ENCODE measurements around the gene SYT2. TPM values are rescaled to one million over a fixed set of nuclear protein-coding genes. Genes with fewer than 3 reads are reported as not detected.
A peak's percentile ranks its signal among the peaks of the same experiment; 100 is the strongest.
"Not testable (repeated sequence)": the region's sequence is repeated elsewhere in the genome, so short reads cannot be mapped to it uniquely, and the experiment has no call there.

SYT2 gene
- total RNA-seq, 1 donor from 2014 or later = 11.9 TPM

DNA sequence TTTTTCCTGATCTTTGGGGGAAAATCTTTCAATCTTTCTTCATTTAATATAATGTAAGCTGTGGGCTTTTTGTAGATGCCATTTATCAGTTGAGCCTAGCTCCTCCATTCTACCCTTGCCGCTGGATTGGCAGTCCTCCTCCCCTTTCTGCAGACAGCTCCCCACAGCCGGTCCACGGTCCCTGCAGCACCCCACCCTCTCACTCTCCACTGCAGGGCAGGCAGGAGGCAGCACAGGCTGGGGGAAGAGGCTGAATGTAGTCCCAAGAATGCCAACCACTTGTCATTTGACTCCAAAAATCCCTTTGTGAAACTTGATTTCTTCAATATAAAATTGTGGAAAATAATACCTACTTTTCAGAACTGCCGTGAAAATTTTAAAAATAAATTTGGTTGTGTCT, 96.7 kb downstream of the SYT2 start:
- H3K4me1 Mint-ChIP-seq (ENCODE audit: unreplicated experiment) = peaks cover 30% of the 10 kb centered on the region
- no peak for DNase-seq (ENCODE audit: extremely low spot score, unreplicated experiment)
- H3K4me3 Mint-ChIP-seq = no peak overlapping the region
- no peak overlapping the region for H3K27ac Mint-ChIP-seq
- H3K9me3 Mint-ChIP-seq = no peaks in the 10 kb centered on the region
- TF ChIP-seq, protein P1, sequence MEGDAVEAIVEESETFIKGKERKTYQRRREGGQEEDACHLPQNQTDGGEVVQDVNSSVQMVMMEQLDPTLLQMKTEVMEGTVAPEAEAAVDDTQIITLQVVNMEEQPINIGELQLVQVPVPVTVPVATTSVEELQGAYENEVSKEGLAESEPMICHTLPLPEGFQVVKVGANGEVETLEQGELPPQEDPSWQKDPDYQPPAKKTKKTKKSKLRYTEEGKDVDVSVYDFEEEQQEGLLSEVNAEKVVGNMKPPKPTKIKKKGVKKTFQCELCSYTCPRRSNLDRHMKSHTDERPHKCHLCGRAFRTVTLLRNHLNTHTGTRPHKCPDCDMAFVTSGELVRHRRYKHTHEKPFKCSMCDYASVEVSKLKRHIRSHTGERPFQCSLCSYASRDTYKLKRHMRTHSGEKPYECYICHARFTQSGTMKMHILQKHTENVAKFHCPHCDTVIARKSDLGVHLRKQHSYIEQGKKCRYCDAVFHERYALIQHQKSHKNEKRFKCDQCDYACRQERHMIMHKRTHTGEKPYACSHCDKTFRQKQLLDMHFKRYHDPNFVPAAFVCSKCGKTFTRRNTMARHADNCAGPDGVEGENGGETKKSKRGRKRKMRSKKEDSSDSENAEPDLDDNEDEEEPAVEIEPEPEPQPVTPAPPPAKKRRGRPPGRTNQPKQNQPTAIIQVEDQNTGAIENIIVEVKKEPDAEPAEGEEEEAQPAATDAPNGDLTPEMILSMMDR (conservative IDR thresholded peaks at IDR 0.05) = no peak
- H3K36me3 Mint-ChIP-seq = no peaks in the 10 kb centered on the region
- no peaks in the 10 kb centered on the region for H3K27me3 Mint-ChIP-seq

DNA sequence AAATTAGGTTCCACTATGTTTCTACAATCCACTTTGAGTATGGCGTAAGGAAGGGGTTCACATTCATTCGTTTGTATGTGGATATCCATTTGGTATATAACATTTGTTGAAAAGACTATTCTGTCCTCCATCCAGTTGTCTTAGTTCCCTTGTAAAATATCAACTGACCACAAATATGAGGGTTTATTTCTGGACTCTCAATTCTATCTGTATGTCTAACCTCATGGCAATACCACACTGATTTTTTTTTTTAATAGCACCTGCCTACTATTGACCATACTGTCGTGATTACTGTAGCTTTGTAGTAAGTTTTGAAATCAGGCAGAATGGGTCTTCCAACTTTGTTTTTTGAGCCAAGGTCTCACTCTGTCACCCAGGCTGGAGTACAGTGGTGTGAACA, 98.2 kb downstream of the SYT2 start:
- DNase-seq (ENCODE audit: extremely low spot score, unreplicated experiment); H3K27ac Mint-ChIP-seq; H3K9me3 Mint-ChIP-seq; H3K27me3 Mint-ChIP-seq; H3K36me3 Mint-ChIP-seq; H3K4me3 Mint-ChIP-seq: not testable (repeated sequence)
- peaks cover 28% of the 10 kb centered on the region for H3K4me1 Mint-ChIP-seq (ENCODE audit: unreplicated experiment)

DNA sequence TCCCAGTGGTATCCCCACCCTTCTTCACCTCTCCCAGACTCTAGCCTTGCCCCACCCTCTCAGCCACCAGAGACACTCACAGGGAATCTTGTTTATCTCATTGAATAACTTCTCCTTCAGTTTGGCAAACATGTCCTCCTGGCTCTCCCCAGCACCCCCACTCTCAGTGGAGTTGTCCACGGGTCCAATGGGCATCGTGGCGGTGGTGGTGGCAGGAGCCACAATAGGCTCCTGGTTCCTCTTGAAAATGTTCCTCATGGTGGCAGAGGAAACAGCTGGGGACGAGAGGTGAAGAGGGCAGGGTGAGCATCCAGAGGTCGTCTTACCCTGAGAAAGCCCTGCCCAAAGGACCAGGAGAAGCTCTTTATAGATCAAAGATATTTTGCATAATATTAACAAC, 104.7 kb downstream of the SYT2 start:
- H3K27me3 Mint-ChIP-seq = no peaks in the 10 kb centered on the region

DNA sequence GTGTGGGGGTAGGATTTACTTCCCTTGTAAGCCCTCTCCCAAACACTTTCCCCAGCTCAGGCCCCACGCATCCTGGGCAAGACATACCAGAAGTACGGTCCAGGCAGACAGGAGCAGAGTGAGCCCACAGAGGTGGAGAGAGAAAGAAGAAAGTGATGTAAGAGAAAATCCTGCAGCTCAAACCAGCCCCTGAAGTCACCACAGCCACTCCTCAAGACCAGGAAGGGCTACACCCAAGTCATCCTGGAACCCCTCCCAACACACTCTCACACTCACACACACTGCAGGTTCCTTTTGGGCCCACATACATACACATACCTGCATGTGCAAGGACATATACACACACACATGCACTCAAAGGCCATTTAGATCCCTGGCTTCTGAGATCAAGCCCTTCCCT, 106.8 kb downstream of the SYT2 start:
- Mint-ChIP-seq H3K27me3 (no peaks in the 10 kb centered on the region), H3K27ac (no peak overlapping the region), H3K4me3 (no peak overlapping the region), H3K4me1 (ENCODE audit: unreplicated experiment) (peaks cover 7% of the 10 kb centered on the region), H3K9me3 (no peaks in the 10 kb centered on the region), H3K36me3 (peaks cover 12% of the 10 kb centered on the region)
- DNase-seq (ENCODE audit: extremely low spot score, unreplicated experiment) = no peak
- TF ChIP-seq, protein P1 (conservative IDR thresholded peaks at IDR 0.05) = no peak

More for the DNA sequence above, 104.7 kb downstream of the SYT2 start:
- TF ChIP-seq, protein P1 (conservative IDR thresholded peaks at IDR 0.05) = no peak
- Mint-ChIP-seq H3K36me3 (peaks cover 12% of the 10 kb centered on the region), H3K27ac (no peak overlapping the region), H3K4me1 (ENCODE audit: unreplicated experiment) (peaks cover 7% of the 10 kb centered on the region), H3K9me3 (no peaks in the 10 kb centered on the region), H3K4me3 (no peak overlapping the region)
- no peak for DNase-seq (ENCODE audit: extremely low spot score, unreplicated experiment)

DNA sequence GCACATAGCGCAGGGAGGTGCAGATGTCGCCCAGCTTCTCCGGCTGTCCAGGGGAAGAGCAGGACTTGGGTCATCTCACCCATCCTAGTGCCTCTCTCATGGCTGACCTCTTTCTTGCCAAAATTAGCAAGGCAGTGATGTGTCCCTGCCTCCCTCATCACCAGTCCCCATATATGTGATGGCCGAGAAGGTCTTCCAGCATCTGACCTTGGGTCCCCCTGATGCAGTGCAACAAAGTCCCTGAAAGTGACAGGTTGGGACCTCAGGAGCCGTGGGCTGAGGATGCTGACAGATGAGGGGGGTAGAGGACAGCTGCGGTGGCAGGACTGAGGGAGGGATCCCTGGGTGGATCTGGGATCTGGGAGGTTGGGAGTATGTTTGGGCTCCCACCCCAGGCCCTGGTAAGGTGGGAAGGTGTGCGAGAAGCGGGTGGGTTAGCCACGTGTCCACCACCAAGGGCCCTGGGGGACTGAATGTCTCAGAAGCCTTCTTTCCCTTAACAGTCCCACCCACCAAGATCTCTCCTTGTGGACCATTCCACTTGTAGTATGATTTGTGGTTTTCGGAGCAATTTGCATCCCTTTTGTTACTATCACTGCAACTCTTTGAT, 109.7 kb downstream of the SYT2 start:
- no peak overlapping the region for H3K4me3 Mint-ChIP-seq
- TF ChIP-seq, protein P1 (conservative IDR thresholded peaks at IDR 0.05) = peak; percentile 4
- H3K36me3 Mint-ChIP-seq = peaks cover 19% of the 10 kb centered on the region
- H3K27ac Mint-ChIP-seq = no peak overlapping the region
- DNase-seq (ENCODE audit: extremely low spot score, unreplicated experiment) = no peak
- H3K4me1 Mint-ChIP-seq (ENCODE audit: unreplicated experiment) = peaks cover 7% of the 10 kb centered on the region
- H3K27me3 Mint-ChIP-seq = no peaks in the 10 kb centered on the region
- H3K9me3 Mint-ChIP-seq = no peaks in the 10 kb centered on the region

DNA sequence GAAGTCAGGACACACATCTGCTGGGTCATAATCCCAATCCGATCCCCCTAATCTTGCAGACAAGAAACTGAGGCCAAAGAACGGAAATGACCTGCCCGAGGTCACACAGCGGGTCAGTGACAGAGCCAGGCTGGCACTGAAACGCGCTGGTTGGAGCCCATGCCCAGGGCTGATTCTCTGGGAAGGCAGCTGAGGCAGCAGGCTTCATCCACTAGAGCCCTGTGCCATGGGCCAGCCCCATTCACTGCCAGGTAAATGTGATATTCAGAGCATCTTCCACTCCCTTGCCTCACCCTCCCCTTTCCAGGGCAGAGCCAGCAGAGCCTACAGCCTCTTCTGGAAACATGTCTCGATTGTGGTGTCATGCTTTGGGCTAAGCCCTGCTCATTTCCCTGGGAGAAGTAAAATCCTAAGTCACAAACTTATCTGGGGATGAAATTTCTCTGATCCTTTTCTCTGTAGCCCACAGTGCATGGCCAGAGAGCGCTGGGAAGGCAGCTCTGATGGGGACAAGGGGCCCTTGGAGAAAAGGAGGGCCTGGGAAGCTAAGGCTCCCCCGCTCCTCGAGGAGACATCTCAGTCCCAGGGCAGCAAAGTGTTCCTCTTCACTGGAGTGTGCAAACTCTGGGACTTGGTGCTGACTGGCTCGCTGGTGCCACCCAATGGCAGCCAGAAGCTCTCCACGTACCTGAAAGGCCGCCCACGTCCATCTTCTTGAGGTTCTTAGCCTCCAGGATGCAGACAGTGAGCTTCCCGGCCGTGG, 110.4 kb downstream of the SYT2 start:
- H3K36me3 Mint-ChIP-seq = peaks cover 21% of the 10 kb centered on the region
- no peak overlapping the region for H3K4me3 Mint-ChIP-seq
- H3K9me3 Mint-ChIP-seq = no peaks in the 10 kb centered on the region
- peaks cover 7% of the 10 kb centered on the region for H3K4me1 Mint-ChIP-seq (ENCODE audit: unreplicated experiment)
- DNase-seq (ENCODE audit: extremely low spot score, unreplicated experiment) = peak; percentile 81
- H3K27me3 Mint-ChIP-seq = no peaks in the 10 kb centered on the region
- H3K27ac Mint-ChIP-seq = peak overlapping the region; percentile 8
- TF ChIP-seq, protein P1 (conservative IDR thresholded peaks at IDR 0.05) = peak; percentile 79
